OCI-LY1 (cell line): ENCODE data around the gene TRIM54.

Source experiments
- H2AFZ ChIP-seq: fragments of 200-600 bp; sonication (generic), shearing (Covaris generic); 2 replicates; pipeline ENCODE4 v1.6.0; 2014; ENCODE audit warnings: antibody characterized with exemption, mild to moderate bottlenecking, low read length
- H3F3A ChIP-seq: fragments of 200-600 bp; sonication (generic), shearing (Covaris generic); 2 replicates; pipeline ENCODE4 v1.6.0; 2014; ENCODE audit warnings: mild to moderate bottlenecking, antibody characterized with exemption, low read length, moderate library complexity; ENCODE audit not compliant: insufficient read depth
- H3K27ac ChIP-seq: fragments of 200-600 bp; sonication (generic); 2 replicates; pipeline ENCODE4 v1.5.1; 2014; ENCODE audit warnings: low read length, mixed run types, mild to moderate bottlenecking, low read depth; ENCODE audit not compliant: poor library complexity, severe bottlenecking
- H3K27me3 ChIP-seq: fragments of 200-600 bp; sonication (generic); 2 replicates; pipeline ENCODE4 v1.6.0; 2014; ENCODE audit warnings: antibody characterized with exemption, mild to moderate bottlenecking, low read length, moderate library complexity; ENCODE audit not compliant: insufficient read depth
- H3K36me3 ChIP-seq: fragments of 200-600 bp; sonication (generic); 2 replicates; pipeline ENCODE4 v1.6.1; 2014; ENCODE audit warnings: mild to moderate bottlenecking, antibody characterized with exemption, low read length, moderate library complexity, mixed read lengths; ENCODE audit not compliant: insufficient read depth
- H3K4me1 ChIP-seq: fragments of 200-600 bp; sonication (generic); 2 replicates; pipeline ENCODE4 v1.5.1; 2014; ENCODE audit warnings: mild to moderate bottlenecking, low read length, moderate library complexity; ENCODE audit not compliant: insufficient read depth, severe bottlenecking
- H3K4me2 ChIP-seq: fragments of 200-600 bp; sonication (generic), shearing (Covaris generic); 2 replicates; pipeline ENCODE4 v1.6.1; 2014; ENCODE audit warnings: low read length
- H3K4me3 ChIP-seq: fragments of 200-600 bp; sonication (generic); 2 replicates; pipeline ENCODE4 v1.5.1; 2014; ENCODE audit warnings: low read length, low read depth, mild to moderate bottlenecking, mixed read lengths; ENCODE audit not compliant: poor library complexity, severe bottlenecking
- H3K79me2 ChIP-seq: fragments of 200-600 bp; shearing (Covaris generic); 2 replicates; pipeline ENCODE4 v1.6.1; 2016; ENCODE audit warnings: mixed run types, low read length, mixed read lengths; ENCODE audit not compliant: insufficient read depth
- H3K9ac ChIP-seq: fragments of 200-600 bp; sonication (generic), shearing (Covaris generic); 2 replicates; pipeline ENCODE4 v1.6.1; 2014; ENCODE audit warnings: mild to moderate bottlenecking, low read length, mixed read lengths
- H3K9me2 ChIP-seq: fragments of 200-600 bp; sonication (generic), shearing (Covaris generic); 2 replicates; pipeline ENCODE4 v1.6.1; 2014; ENCODE audit warnings: low read depth, mild to moderate bottlenecking, low read length, mixed read lengths
- H3K9me3 ChIP-seq: fragments of 200-600 bp; shearing (Covaris generic); 2 replicates; pipeline ENCODE4 v1.6.1; 2014; ENCODE audit warnings: low read length, mixed read lengths
- H4K20me1 ChIP-seq: fragments of 200-600 bp; sonication (generic), shearing (Covaris generic); 2 replicates; pipeline ENCODE4 v1.6.0; 2016; ENCODE audit warnings: mild to moderate bottlenecking, low read length; ENCODE audit not compliant: insufficient read depth
- EZH2 ChIP-seq: fragments of 200-600 bp; sonication (generic), shearing (Covaris generic); IDR thresholded peaks from 2 replicates; pipeline ENCODE4 v1.8.0; 2017; ENCODE audit warnings: borderline replicate concordance, mixed run types, mild to moderate bottlenecking, antibody characterized with exemption, low read length, moderate library complexity, mixed read lengths
- TF ChIP-seq, protein P1 (sequence below): fragments of 200-600 bp; sonication (generic), shearing (Covaris generic); IDR thresholded peaks from 2 replicates; pipeline ENCODE4 v1.5.1; 2017; ENCODE audit warnings: mild to moderate bottlenecking, antibody characterized with exemption, low read length, moderate library complexity, mixed read lengths

The TRIM54 gene

GRCh38 chr2:27336173-27336572, 53.9 kb downstream of the TRIM54 start:
- no peaks in the 10 kb centered on the region for H3K9me3 ChIP-seq
- no peak overlapping the region for H3K27ac ChIP-seq
- no peak overlapping the region for H3K4me3 ChIP-seq
- H3K4me2 ChIP-seq = no peak overlapping the region
- no peaks in the 10 kb centered on the region for H3K9me2 ChIP-seq
- TF ChIP-seq, protein P1, sequence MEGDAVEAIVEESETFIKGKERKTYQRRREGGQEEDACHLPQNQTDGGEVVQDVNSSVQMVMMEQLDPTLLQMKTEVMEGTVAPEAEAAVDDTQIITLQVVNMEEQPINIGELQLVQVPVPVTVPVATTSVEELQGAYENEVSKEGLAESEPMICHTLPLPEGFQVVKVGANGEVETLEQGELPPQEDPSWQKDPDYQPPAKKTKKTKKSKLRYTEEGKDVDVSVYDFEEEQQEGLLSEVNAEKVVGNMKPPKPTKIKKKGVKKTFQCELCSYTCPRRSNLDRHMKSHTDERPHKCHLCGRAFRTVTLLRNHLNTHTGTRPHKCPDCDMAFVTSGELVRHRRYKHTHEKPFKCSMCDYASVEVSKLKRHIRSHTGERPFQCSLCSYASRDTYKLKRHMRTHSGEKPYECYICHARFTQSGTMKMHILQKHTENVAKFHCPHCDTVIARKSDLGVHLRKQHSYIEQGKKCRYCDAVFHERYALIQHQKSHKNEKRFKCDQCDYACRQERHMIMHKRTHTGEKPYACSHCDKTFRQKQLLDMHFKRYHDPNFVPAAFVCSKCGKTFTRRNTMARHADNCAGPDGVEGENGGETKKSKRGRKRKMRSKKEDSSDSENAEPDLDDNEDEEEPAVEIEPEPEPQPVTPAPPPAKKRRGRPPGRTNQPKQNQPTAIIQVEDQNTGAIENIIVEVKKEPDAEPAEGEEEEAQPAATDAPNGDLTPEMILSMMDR = no peak
- TF ChIP-seq EZH2 = no peak
- H3K27me3 ChIP-seq = no peaks in the 10 kb centered on the region
- no peak overlapping the region for H2AFZ ChIP-seq
- no peaks in the 10 kb centered on the region for H3K4me1 ChIP-seq
- no peaks in the 10 kb centered on the region for H3K79me2 ChIP-seq
- no peaks in the 10 kb centered on the region for H3F3A ChIP-seq
- no peak overlapping the region for H3K9ac ChIP-seq
- peaks cover 79% of the 10 kb centered on the region for H3K36me3 ChIP-seq
- H4K20me1 ChIP-seq = no peaks in the 10 kb centered on the region

DNA sequence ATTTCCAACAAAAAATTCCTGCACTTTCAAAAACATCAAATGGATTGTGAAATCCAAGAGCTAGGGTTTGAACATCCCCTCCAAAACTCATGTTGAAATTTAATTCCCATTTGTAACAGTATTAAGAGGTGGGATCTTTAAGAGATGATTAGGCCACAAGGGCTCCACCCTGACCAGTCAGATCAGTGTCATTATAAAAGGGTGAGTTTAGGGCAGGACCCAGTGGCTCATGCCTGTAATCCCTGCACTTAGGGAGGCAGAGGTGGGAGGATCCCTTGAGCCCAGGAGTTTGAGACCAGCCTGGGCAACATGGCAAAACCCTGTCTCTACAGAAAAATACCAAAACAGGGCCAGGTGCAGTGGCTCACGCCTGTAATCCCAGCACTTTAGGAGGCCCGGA, 65.4 kb downstream of the TRIM54 start:
- Histone ChIP-seq H3K27me3 (no peaks in the 10 kb centered on the region), H2AFZ (no peak overlapping the region), H3K9me2 (no peaks in the 10 kb centered on the region), H3K9me3 (no peaks in the 10 kb centered on the region), H3K27ac (no peak overlapping the region), H3K79me2 (peaks cover 59% of the 10 kb centered on the region), H3K4me1 (peaks cover 14% of the 10 kb centered on the region), H3K4me3 (no peak overlapping the region), H3K36me3 (peaks cover 13% of the 10 kb centered on the region; the same call in 1 of the 2 replicates), H3K4me2 (no peak overlapping the region), H4K20me1 (no peaks in the 10 kb centered on the region), H3K9ac (no peak overlapping the region), H3F3A (no peaks in the 10 kb centered on the region)
- TF ChIP-seq, protein P1 = no peak
- no peak for TF ChIP-seq EZH2

GRCh38 chr2:27350106-27350693, 68.0 kb downstream of the TRIM54 start:
- H3F3A ChIP-seq = no peaks in the 10 kb centered on the region
- no peaks in the 10 kb centered on the region for H3K9me3 ChIP-seq
- no peak overlapping the region for H2AFZ ChIP-seq
- H3K27me3 ChIP-seq = no peaks in the 10 kb centered on the region
- peaks cover 33% of the 10 kb centered on the region for H3K4me1 ChIP-seq
- TF ChIP-seq, protein P1 = no peak
- TF ChIP-seq EZH2 = no peak
- H3K4me2 ChIP-seq = no peak overlapping the region
- no peak overlapping the region for H3K27ac ChIP-seq
- H3K4me3 ChIP-seq = no peak overlapping the region
- no peaks in the 10 kb centered on the region for H4K20me1 ChIP-seq
- no peaks in the 10 kb centered on the region for H3K9me2 ChIP-seq
- H3K9ac ChIP-seq = no peak overlapping the region; the same call in 1 of the 2 replicates
- peaks cover 74% of the 10 kb centered on the region for H3K79me2 ChIP-seq
- H3K36me3 ChIP-seq = peaks cover 3% of the 10 kb centered on the region; the same call in 1 of the 2 replicates
